ENCODE measurements around the gene MSX2.

DNA sequence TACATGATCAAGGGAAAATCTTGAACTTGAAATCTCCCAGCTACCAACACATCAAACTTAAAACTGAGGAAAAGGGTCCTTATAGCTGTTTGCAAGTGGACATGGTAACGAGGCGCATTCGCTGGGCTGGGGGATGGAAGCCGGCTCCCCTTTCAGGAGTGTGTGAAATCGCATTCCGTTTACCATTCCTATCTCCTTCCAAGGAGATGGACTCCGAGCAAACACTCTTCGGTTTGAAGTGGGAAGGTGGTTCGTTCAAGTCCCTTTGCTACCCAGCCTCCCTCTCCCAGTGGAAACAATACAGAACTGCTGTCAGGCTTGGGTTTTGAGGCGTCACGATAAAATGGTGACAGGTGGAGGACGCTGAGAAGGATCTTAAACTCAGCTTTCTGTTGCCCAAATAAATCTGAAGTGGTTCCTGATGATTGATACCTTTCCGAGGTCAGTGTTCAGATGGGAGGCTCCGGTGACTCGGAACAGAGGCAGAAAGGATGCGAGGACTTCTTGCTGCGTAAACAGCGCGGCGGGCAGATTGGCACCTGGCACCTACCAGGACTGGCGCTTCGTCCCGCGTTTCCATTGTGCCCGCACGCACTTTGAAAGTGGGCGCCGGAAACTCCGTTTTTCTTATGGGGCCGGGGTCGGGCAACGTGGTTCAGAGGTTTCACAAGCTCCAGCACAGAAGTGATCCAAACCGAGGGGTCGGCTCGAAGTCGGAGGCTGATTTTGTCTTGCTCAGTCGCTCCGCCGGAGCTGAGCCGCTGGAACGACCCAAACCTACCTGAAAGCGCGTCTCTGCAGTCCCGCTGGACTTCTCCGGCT lies 7.0 kb downstream of the MSX2 start:
- TF ChIP-seq, protein P1, sequence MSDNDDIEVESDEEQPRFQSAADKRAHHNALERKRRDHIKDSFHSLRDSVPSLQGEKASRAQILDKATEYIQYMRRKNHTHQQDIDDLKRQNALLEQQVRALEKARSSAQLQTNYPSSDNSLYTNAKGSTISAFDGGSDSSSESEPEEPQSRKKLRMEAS (IDR thresholded peaks at IDR 0.05; ENCODE audit: low read depth) = no peak
- TF ChIP-seq RFX5 (IDR thresholded peaks at IDR 0.05; ENCODE audit: low read length) = no peak

All from SK-N-SH (cell line).